Sigmoid colon (tissue), 7 donors: Measurements from ENCODE around the gene ZNF335. TPM values are rescaled to one million over a fixed set of nuclear protein-coding genes. Genes with fewer than 3 reads are reported as not detected.

Experiments used
- DNase-seq: peaks from one replicate; pipeline ENCODE4 v3.0.0-alpha.2; 2019
- H3K27ac ChIP-seq, 4 donors: fragments of 200-600 bp; sonication (generic); one replicate each; pipeline ENCODE4 v1.5.1; 2016 to 2019; ENCODE audit warnings: mild to moderate bottlenecking in 1 of 4
- H3K27me3 ChIP-seq, 3 donors: fragments of 200-600 bp; sonication (generic); one replicate each; pipeline ENCODE4 v1.5.1; 2019; ENCODE audit warnings: mild to moderate bottlenecking in 1 of 3
- H3K36me3 ChIP-seq, 4 donors: fragments of 200-600 bp; sonication (generic); one replicate each; pipeline ENCODE4 v1.5.1; 2016 to 2019
- H3K4me1 ChIP-seq, 4 donors: fragments of 200-600 bp; sonication (generic); one replicate each; pipeline ENCODE4 v1.5.1; 2017 to 2019
- H3K4me3 ChIP-seq, 4 donors: fragments of 200-600 bp; sonication (generic); one replicate each; pipeline ENCODE4 v1.5.1; 2017 to 2019; ENCODE audit warnings: mild to moderate bottlenecking in 2 of 4, moderate library complexity in 1 of 4
- H3K9me3 ChIP-seq, 4 donors: fragments of 200-600 bp in 3 of 4; sonication (generic) in 3 of 4; one replicate each; pipeline versions ENCODE4 v1.5.1 to v1.6.1; 2013 to 2019
- CTCF ChIP-seq, 4 experiments: fragments of 450-650 bp in 3 of 4; fragments of 200-600 bp in 1 of 4; IDR thresholded peaks; one replicate each; pipeline ENCODE4 v1.5.1; 2016 to 2019; ENCODE audit warnings: antibody characterized with exemption in 4 of 4, mild to moderate bottlenecking in 3 of 4, moderate library complexity in 2 of 4
- EP300 ChIP-seq, 4 donors: sonication (generic); formaldehyde crosslinking; IDR thresholded peaks; one replicate each; pipeline ENCODE4 v1.6.1; 2017; ENCODE audit warnings: antibody characterized with exemption in 4 of 4
- POLR2A ChIP-seq, 2 donors: fragments of 450-650 bp; IDR thresholded peaks; one replicate each; pipeline ENCODE4 v1.6.1; 2016; ENCODE audit warnings: antibody characterized with exemption in 2 of 2, mild to moderate bottlenecking in 2 of 2, moderate library complexity in 2 of 2
- POLR2AphosphoS5 ChIP-seq, 4 donors: sonication (generic); formaldehyde crosslinking; IDR thresholded peaks; one replicate each; pipeline ENCODE4 v1.6.1; 2017; ENCODE audit warnings: antibody characterized with exemption in 4 of 4
- WGBS, 2 donors: extraction: QIAGEN DNeasy Blood & Tissue Kit; methylation state at CpG; one replicate each; pipeline ENCODE4 v1.1.7; 2013; 5-methylcytosine and 5-hydroxymethylcytosine counted together
- intact Hi-C: fragments of 100-400 bp; cut with DNase I; formaldehyde crosslinking; loops from one replicate; pipeline ENCODE4 v1.15.1; 2023
- polyA plus RNA-seq, 3 donors: library from polyadenylated mRNA; stranded (reverse); fragments of 200-250 nt; gene quantifications; one replicate each; pipeline ENCODE4 v1.2.3, GENCODE V29; 2013
- total RNA-seq, 4 donors: library from RNA; depleted of rRNA; stranded (reverse); fragments of >200 nt; gene quantifications; one replicate each; pipeline ENCODE4 v1.1.0, GENCODE V29; 2016
- donor health status: healthy with polysubstance abuse.
- donor health status: Bipolar disorder and iron deficiency.
- donor health status: healthy.

Gene ZNF335
- total and polyA plus RNA-seq, 7 donors = 5.4 to 24.4 (median 12.5) TPM

GRCh38 chr20:45981261-45981660 is 9.3 kb upstream of the ZNF335 start:
- WGBS, 2 donors = 90 to 94% methylated on average over 6 of the region's 6 CpGs
- intact Hi-C loops = no loop called here

GRCh38 chr20:45976086-45976485 is 4.1 kb upstream of the ZNF335 start:
- Histone ChIP-seq H3K9me3 (no peaks in the 10 kb centered on the region), H3K27ac (no peak overlapping the region), H3K4me3 (no peak overlapping the region), H3K27me3 (no peaks in the 10 kb centered on the region), H3K4me1 (peaks cover 0 to 10% (median 7%) of the 10 kb centered on the region in 4 donors), H3K36me3 (no peaks in the 10 kb centered on the region)
- TF ChIP-seq CTCF (IDR thresholded peaks at IDR 0.05) = no peak
- no peak for TF ChIP-seq EP300 (IDR thresholded peaks at IDR 0.05)
- TF ChIP-seq POLR2A (IDR thresholded peaks at IDR 0.05) = no peak
- no peak for TF ChIP-seq POLR2AphosphoS5 (IDR thresholded peaks at IDR 0.05)
- intact Hi-C loops = no loop called here
- WGBS, 2 donors = 87 to 89% methylated on average over 6 of the region's 6 CpGs
- DNase-seq = no peak

More at GRCh38 chr20:45981261-45981660, 9.3 kb upstream of the ZNF335 start:
- no peaks in the 10 kb centered on the region for H3K4me1 ChIP-seq
- no peak overlapping the region for H3K27ac ChIP-seq
- no peaks in the 10 kb centered on the region for H3K27me3 ChIP-seq
- DNase-seq = peak; percentile 45
- no peaks in the 10 kb centered on the region for H3K36me3 ChIP-seq
- H3K9me3 ChIP-seq = no peaks in the 10 kb centered on the region
- TF ChIP-seq CTCF (IDR thresholded peaks at IDR 0.05) = no peak
- TF ChIP-seq POLR2A (IDR thresholded peaks at IDR 0.05) = no peak
- no peak for TF ChIP-seq POLR2AphosphoS5 (IDR thresholded peaks at IDR 0.05)
- no peak for TF ChIP-seq EP300 (IDR thresholded peaks at IDR 0.05)
- no peak overlapping the region for H3K4me3 ChIP-seq

DNA sequence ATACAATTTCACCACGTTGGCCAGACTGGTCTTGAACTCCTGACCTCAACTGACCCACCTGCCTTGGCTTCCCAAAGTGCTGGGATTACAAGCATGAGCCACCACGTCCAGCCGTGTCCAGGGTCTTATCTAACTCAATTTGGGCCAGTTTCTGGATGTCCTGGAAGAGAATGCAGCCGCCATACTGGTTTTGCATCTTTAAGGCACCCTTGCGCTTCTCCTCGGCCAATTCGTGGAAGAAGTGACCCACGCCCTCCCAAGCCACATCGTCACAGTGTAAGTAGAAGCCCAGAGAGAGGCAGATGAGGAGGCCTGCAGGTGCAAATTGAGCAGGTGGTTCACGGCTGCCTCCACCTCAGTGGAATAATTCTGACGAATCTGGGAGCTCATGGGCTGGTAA is 3.7 kb upstream of the ZNF335 start:
- H3K27ac ChIP-seq = no peak overlapping the region
- H3K27me3 ChIP-seq = no peaks in the 10 kb centered on the region
- peaks cover 0 to 14% (median 10%) of the 10 kb centered on the region in 4 donors for H3K4me1 ChIP-seq
- no peak overlapping the region for H3K4me3 ChIP-seq
- TF ChIP-seq POLR2AphosphoS5 (IDR thresholded peaks at IDR 0.05) = no peak
- TF ChIP-seq EP300 (IDR thresholded peaks at IDR 0.05) = no peak
- no peak for TF ChIP-seq CTCF (IDR thresholded peaks at IDR 0.05)
- TF ChIP-seq POLR2A (IDR thresholded peaks at IDR 0.05) = no peak
- intact Hi-C loops = no loop called here
- WGBS, 2 donors = 90% methylated on average over 11 of the region's 11 CpGs
- no peaks in the 10 kb centered on the region for H3K36me3 ChIP-seq
- no peaks in the 10 kb centered on the region for H3K9me3 ChIP-seq
- peak; percentile 38 for DNase-seq

DNA sequence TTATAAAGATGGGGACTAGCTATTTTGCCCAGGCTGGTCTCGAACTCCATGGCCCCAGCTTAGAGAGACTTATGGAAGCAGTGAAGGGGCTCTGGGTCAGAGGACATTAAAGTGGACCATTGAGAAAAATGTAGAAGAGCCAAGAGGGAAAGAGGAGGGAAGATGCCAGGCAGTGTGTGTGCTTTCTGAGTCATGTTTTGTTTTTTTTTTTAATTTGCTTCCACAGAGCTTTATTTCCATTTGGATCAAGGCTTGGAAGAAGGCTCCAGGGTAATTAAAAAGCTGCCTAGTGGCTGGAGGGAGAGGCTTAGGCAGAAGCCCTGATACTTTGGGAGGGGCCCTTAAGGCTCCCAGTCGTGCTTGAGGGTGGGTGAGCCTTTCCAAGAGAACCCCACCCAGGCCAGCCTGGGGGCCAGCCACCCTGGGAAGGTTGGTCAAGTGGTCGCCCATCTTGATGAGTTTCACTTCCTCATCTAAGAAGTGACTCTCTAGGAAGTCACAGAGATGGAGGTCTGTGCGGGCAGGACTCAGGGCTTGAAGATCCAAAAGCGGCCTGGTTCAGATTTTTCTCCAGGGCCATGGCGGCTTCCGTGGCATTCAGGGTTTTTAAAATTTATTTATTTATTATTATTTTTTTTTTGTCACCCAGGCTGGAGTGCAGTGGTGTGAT is 3.0 kb upstream of the ZNF335 start:
- TF ChIP-seq EP300 (IDR thresholded peaks at IDR 0.05) = no peak
- no peak for TF ChIP-seq POLR2A (IDR thresholded peaks at IDR 0.05)
- TF ChIP-seq CTCF (IDR thresholded peaks at IDR 0.05) = no peak
- peak; percentile 59 for DNase-seq

More for the DNA sequence above, 3.0 kb upstream of the ZNF335 start:
- Histone ChIP-seq H3K4me1 (peaks cover 0 to 20% (median 16%) of the 10 kb centered on the region in 4 donors), H3K4me3 (no peak overlapping the region), H3K36me3 (no peaks in the 10 kb centered on the region), H3K27me3 (no peaks in the 10 kb centered on the region), H3K27ac (no peak overlapping the region), H3K9me3 (no peaks in the 10 kb centered on the region)
- intact Hi-C loops = loop anchor here (5.0 kb wide), 1 partner anchor 143 kb away; the partner anchor contains the start of gene SNX21
- WGBS, 2 donors = 74 to 77% methylated on average over 7 of the region's 7 CpGs
